Stimulated activated CD4-positive, alpha-beta T cell treated with anti-CD3 and anti-CD28 coated beads, Interleukin-15, amount 100 ng/mL, for 24 hours (primary cell): ENCODE measurements around the gene FBXO44.
A peak's percentile ranks its signal among the peaks of the same experiment; 100 is the strongest.
"Not testable (repeated sequence)": the region's sequence is repeated elsewhere in the genome, so short reads cannot be mapped to it uniquely, and the experiment has no call there.

Source experiments
- DNase-seq: peaks from one replicate; pipeline ENCODE4 v3.0.0-alpha.2; 2020

The FBXO44 gene

GRCh38 chr1:11654137-11654938 lies at the start of gene FBXO44, which contains the start of gene FBXO2:
TSS of gene FBXO44 (plus strand) at chr1:11654877. CDS start at chr1:11655836, 959 bp downstream.
TSS of gene FBXO2 (minus strand) at chr1:11654429. CDS start at chr1:11654340, 89 bp downstream.
- peak; percentile 80 for DNase-seq

- no peak for DNase-seq
Observed at GRCh38 chr1:11606775-11607174, 47.9 kb upstream of the FBXO44 start.

DNA sequence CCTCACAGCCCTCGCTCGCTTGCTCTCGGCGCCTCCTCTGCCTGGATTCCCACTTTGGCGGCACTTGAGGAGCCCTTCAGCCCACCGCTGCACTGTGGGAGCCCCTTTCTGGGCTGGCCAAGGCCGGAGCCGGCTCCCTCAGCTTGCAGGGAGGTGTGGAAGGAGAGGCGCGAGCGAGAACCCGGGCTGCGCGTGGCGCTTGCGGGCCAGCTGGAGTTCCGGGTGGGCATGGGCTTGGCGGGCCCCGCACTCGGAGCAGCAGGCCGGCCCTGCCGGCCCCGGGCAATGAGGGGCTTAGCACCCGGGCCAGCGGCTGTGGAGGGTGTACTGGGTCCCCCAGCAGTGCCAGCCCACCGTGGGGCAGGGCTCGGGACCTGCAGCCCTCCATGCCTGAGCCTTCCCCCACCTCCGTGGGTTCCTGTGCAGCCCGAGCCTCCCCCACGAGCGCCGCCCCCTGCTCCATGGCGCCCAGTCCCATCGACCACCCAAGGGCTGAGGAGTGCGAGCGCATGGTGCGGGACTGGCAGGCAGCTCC lies 46.0 kb upstream of the FBXO44 start:
- DNase-seq = not testable (repeated sequence)

DNA sequence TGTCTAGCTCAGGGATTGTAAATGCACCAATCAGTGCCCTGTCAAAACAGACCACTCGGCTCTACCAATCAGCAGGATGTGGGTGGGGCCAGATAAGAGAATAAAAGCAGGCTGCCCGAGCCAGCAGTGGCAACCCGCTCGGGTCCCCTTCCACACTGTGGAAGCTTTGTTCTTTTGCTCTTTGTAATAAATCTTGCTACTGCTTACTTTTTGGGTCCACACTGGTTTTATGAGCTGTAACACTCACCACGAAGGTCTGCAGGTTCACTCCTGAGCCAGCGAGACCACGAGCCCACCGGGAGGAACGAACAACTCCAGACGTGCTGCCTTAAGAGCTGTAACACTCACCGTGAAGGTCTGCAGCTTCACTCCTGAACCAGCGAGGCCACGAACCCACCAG lies 45.3 kb upstream of the FBXO44 start:
- DNase-seq = not testable (repeated sequence)

GRCh38 chr1:11610629-11611180 lies 44.0 kb upstream of the FBXO44 start:
- no peak for DNase-seq

- no peak for DNase-seq
Observed at GRCh38 chr1:11611638-11612327, 42.9 kb upstream of the FBXO44 start.

- DNase-seq = no peak
Observed at GRCh38 chr1:11613347-11613746, 41.3 kb upstream of the FBXO44 start.

- DNase-seq = no peak
Observed at GRCh38 chr1:11615090-11615489, 39.6 kb upstream of the FBXO44 start.

DNA sequence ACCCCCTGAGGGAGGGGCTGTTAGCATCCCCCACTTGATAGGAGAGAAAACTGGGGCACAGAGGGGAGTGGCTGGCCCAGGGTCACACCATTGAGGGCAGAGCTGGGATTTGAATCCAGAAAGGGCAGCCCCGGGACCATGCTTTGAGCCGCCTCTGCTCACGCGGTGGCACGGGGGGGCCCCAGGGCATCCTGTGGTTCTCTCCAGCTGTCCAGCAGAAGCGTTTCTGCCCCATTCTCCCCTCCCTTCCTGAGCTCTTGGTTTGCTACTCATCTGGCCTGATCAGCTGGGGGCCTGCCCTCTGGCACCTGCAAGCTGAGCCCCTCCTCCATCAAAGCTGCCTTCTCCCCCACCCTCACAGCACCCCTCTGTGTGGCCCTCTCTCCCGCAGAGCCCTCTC lies 37.9 kb upstream of the FBXO44 start:
- DNase-seq = no peak

DNA sequence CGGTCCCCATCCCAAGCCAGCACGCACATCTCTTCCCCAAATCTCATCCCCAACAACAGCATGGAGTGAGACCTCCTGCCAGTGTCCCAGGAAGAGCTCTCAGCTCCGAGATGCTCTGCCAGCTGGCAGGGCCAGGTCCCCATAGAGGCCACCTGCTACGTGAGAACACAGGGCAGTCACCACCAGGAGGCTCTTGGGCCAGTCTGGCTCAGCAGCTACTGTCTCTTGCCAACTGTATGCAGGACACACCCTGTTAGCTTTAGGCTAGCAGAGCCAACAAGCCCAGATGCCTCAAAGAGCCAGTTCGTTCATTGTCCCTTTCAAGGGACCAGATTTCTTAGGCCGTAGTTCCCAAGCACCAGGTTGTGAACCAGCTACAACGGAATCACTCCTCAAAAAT lies 37.4 kb upstream of the FBXO44 start:
- DNase-seq = no peak

DNA sequence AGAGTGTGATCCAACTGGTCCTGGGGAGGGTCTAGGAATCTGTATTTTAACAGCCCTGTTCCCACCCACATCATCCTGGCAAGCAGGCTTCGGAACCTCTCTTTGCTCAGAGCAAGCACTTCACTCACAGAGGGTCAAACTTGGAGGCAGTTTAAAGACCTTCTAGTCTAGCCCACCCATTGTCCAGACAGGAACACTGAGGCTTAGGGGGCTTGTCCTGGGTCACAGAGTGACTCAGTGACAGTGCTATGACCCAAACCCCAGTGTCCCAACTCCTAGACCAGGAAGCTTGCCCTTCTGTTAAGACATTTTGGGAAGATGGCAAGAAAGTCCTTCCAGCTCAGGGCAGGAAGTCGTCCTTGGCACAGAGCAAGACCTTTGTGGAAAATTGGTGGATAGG lies 36.9 kb upstream of the FBXO44 start:
- no peak for DNase-seq

- DNase-seq = no peak
Observed at GRCh38 chr1:11620405-11620804, 34.3 kb upstream of the FBXO44 start.

GRCh38 chr1:11620924-11621323 lies 33.8 kb upstream of the FBXO44 start:
- no peak for DNase-seq

GRCh38 chr1:11622398-11622797 lies 32.3 kb upstream of the FBXO44 start:
- DNase-seq = no peak

DNA sequence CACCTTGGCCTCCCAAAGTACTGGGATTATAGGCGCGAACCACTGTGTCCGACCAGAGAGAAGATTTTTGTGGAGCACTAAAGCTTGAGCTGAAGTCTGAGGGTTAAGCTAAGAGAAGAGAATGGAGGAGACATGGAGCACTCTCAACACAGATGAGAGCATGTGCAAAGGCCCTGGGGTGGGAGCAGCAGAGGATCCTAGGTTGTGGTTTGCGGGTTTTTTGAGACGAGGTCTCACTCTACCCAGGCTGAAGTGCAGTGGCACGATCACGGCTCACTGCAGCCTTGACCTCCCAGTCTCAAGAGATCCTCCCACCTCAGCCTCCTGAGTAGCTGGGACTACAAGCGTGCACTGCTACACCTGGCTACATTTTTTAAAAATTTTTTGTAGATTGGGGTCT lies 31.0 kb upstream of the FBXO44 start:
- DNase-seq = no peak

DNA sequence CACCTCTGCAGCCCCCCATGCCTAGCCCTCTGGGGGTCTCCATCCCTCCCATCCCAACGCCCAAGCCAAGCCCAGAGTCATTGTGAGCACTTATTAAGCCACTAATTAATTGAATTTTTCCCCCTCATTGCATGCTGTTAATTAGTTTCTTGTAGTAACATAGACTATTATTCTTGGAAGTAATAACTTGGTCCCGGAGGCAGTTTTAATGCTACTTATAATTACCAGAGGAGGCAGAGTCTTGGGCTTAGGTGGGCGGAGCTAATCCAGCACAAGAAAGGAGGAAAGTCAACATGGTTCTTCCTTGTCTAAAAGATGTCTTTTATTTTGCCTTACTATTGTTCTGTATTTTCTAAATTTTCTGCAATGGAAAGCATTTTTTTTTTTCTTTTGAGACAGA lies 28.1 kb upstream of the FBXO44 start:
- no peak for DNase-seq

DNA sequence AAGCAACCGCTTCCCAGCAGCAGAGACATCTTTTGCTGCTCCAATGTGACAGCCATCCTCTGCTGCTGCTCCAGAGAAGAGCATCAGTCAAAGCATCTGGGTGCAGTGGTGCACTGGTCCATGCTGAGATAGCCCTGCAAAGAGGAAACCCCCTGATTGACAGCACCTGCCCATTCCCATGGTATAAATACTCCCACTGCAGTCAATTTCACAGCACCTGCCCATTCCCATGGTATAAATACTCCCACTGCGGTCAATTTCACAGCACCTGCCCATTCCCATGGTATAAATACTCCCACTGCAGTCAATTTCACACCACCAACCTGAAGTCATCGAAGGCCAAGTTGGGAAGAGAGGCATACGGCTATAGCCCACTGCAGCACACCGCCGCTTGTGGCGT lies 25.9 kb upstream of the FBXO44 start:
- DNase-seq = no peak

GRCh38 chr1:11629184-11630016 lies 25.3 kb upstream of the FBXO44 start:
- no peak for DNase-seq

- no peak for DNase-seq
Observed at GRCh38 chr1:11634365-11635192, 20.1 kb upstream of the FBXO44 start.

DNA sequence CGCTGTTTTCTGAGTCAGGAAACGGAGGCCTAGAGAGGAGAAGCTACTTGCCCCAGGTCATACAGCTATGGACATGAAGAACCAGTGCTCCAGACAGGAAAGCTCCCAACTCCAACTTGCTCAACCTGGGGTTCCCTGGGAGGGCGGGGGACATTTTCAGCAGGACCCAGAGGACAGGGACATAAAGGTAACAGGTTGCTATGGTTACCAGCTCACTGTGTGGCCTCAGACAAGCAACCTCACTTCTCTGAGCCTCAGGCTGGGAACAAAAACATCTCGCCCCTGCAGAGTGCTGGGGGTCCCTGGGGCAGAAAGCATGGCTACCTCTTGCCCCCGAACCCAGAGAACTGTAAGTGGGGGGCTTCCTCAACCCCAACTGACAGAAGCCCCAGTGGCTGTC lies 16.6 kb upstream of the FBXO44 start:
- DNase-seq = no peak

GRCh38 chr1:11639372-11639771 lies 15.3 kb upstream of the FBXO44 start:
- no peak for DNase-seq

DNA sequence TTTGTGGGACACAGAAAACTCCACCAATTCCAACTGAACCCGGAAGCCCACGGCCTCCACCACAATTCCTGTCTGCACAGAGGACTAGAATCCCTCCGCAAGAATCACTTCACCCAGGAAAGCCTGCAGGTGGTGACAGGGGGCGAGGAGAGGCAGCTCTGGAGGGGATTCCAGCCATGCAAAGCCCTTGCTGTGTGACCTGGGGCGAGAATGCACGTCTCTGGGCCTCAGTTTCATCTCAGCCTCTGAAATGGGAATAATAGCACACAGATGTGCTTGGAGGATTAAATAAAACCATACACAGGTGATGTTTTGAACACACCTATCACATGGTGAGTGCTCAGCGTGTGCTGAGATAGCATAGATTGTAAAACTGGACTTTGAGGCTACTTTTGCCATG lies 14.6 kb upstream of the FBXO44 start:
- no peak for DNase-seq
